Omental fat pad (tissue), 4 donors: Measurements from ENCODE around the gene TNPO2. TPM values are rescaled to one million over a fixed set of nuclear protein-coding genes. Genes with fewer than 3 reads are reported as not detected.

ENCODE experiments used
- ATAC-seq: fragments of 150-250 bp; one replicate; pipeline ENCODE4 v1.9.1; 2016; ENCODE audit warnings: mild to moderate bottlenecking, moderate library complexity; ENCODE audit not compliant: low FRiP score
- DNase-seq: peaks from one replicate; pipeline ENCODE4 v3.0.0-alpha.2; 2019; ENCODE audit warnings: low spot score
- total RNA-seq, 4 donors: library from RNA; depleted of rRNA; stranded (reverse); fragments of >200 nt; gene quantifications; one replicate each; pipeline ENCODE4 v1.1.0, GENCODE V29; 2016
- TF ChIP-seq, protein P1 (sequence below), 3 donors: fragments of 450-650 bp; IDR thresholded peaks; one replicate each; pipeline ENCODE4 v1.5.1; 2016 to 2017; ENCODE audit warnings: antibody characterized with exemption in 3 of 3, mild to moderate bottlenecking in 3 of 3, moderate library complexity in 2 of 3

TNPO2 gene
- total RNA-seq, 4 donors from 2014 or later: 44.8 to 95.4 (median 55.8) TPM

DNA sequence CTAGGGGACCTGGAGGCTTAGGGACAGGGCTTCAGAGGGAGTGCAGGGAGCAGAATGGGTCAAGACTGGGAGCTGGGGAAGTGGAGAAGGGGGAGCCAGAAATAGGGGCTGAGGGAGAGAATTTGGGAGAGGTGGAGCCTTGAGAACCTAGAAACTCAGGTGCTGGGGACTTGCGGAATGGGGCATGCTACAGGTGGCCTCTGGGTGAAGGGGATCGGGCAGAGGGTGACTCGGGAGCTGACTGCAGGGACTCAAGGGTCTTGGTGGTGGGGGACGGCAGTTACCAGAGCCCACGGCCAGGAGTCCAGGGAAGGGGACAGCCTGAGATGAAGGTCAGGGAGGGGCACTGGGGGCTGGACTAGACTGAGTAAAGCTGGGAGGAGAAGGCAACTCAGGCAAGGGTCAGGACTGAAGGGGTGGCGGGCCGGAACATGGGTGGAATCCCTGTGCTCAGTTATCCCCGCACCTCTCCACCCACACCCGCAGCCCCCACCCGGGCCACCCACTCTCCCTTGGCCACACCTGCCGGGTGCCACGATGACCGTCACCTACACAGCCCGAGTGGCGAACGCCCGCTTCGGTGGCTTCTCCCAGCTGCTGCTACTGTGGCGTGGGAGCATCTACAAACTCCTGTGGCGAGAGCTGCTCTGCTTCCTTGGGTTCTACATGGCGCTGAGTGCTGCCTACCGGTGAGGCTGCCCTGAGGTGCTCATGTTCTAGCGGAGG lies 28.5 kb upstream of the TNPO2 start:
- TF ChIP-seq, protein P1, sequence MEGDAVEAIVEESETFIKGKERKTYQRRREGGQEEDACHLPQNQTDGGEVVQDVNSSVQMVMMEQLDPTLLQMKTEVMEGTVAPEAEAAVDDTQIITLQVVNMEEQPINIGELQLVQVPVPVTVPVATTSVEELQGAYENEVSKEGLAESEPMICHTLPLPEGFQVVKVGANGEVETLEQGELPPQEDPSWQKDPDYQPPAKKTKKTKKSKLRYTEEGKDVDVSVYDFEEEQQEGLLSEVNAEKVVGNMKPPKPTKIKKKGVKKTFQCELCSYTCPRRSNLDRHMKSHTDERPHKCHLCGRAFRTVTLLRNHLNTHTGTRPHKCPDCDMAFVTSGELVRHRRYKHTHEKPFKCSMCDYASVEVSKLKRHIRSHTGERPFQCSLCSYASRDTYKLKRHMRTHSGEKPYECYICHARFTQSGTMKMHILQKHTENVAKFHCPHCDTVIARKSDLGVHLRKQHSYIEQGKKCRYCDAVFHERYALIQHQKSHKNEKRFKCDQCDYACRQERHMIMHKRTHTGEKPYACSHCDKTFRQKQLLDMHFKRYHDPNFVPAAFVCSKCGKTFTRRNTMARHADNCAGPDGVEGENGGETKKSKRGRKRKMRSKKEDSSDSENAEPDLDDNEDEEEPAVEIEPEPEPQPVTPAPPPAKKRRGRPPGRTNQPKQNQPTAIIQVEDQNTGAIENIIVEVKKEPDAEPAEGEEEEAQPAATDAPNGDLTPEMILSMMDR (IDR thresholded peaks at IDR 0.05): no peak
- DNase-seq: no peak
- no peak for ATAC-seq

DNA sequence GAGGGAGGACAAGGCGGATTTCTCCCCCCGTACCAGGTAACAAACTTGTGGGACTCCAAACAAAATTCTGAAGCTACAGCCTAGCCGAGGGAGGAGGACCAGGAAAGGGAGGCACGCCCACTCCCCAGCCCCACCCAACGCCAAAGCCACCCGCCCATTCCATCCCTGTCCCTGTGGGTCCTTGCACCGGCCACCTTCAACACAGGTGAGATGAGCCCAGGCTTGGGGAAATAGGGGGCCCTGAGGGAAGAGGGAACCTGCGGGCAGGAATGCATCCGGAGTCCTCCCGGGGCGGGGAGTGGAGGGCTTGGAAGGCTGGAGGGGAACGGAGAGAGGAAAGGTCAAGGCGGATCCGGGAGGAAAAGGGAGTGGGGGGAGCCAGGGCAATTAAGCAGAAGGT lies 27.9 kb upstream of the TNPO2 start, which contains the start of gene BEST2:
BEST2 (plus strand) TSS at position 157 of the 400 bp plus-strand sequence. CDS start 802 bp downstream, outside the sequence.
- no peak for ATAC-seq
- TF ChIP-seq, protein P1 (IDR thresholded peaks at IDR 0.05): no peak
- no peak for DNase-seq

DNA sequence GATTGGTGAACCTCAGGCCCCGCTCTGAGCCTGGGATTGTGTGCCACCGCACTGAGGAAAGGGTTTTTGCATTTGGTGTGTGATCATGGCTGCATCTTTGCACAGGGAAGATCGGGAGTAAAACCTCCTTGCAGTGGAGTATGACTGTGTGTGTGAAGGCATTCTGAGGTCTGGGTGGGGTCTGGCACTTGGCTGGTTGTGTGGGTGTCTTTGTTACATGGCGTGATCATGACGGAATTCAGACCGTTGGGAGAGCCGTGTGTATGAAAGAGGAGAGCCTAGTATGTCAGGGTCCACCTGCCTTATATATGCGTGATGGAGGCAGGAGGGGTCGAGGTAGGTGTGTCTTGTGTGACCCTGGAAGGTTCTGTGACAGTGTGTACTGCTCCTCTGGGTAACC lies 27.1 kb upstream of the TNPO2 start:
- no peak for DNase-seq
- no peak for ATAC-seq
- TF ChIP-seq, protein P1 (IDR thresholded peaks at IDR 0.05): no peak

DNA sequence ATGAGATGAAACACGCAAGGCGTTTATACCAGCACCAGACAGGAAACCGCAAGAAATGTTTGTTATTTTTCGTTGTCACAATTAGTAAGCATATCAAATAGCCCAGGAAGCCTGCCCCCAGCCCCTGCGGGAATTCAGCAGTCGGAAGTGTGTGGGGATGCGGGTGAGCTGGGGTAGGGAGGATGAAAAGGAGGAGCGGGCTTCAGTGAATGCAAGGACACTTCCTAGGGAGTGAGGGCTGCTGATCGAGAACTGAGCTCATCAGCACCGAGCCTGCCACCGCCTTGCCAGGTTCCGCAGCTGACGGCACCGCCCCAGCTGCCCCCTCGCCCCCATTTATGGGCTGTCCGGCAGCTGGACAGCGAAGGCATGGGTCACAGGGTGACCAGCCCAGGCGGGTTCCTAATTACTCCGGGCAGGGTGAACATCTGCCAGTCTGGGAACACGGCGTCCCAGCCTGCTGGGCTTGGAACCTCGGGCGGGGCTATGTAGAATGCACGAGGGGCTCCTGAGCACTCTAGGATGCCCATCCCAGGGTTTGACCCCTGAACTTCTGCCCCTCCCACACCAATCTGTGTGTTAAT lies 26.3 kb upstream of the TNPO2 start:
- ATAC-seq (no peak), DNase-seq (no peak)
- TF ChIP-seq, protein P1 (IDR thresholded peaks at IDR 0.05): no peak

DNA sequence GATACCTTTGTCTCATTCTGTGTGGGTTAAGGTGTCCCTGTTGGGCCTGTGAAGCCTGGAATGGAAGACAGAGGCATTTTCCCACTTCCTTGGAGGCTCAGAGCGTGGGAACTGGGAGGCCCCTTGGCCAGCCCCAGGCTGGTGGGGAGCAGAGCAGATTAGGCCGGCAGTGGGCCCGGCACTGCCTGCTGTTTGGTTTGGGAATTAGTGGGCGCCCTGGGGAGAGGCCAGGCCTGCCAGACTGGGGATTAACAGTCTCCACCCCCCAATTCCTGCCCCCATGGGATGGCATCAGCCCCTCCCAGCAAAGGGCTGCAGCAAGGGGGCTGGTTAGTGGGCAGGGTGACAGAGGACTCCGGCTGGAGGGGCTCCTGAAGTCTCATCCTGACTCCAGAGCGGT lies 24.8 kb upstream of the TNPO2 start:
- TF ChIP-seq, protein P1 (IDR thresholded peaks at IDR 0.05): no peak
- ATAC-seq: no peak

DNA sequence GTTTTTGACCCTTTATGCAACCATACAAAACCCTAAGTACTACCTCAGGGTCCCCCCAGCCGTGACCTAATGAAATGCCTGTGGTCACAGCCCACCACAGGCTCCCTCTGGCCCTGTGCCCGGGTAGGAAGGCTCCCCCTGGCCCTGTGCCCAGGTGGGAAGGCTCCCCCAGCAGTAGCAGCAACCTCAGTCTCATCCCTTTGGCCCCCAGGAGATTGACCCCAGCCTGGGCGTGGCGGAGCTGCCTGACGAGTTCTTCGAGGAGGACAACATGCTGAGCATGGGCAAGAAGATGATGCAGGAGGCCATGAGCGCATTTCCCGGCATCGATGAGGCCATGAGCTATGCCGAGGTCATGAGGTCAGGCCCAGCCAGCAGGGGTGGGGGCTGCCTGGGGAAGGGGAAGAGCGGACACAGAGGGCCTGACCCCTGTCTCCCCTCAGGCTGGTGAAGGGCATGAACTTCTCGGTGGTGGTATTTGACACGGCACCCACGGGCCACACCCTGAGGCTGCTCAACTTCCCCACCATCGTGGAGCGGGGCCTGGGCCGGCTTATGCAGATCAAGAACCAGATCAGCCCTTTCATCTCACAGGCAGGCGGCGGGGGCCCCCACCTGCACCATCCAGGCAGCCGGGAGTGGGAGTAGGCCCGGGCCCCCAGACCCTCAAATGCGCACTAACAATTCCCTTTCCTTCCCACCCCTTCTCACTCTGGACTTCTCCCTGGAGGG lies 21.6 kb upstream of the TNPO2 start:
- no peak for DNase-seq
- TF ChIP-seq, protein P1 (IDR thresholded peaks at IDR 0.05): no peak
- no peak for ATAC-seq

More for the DNA sequence above, 24.8 kb upstream of the TNPO2 start:
- no peak for DNase-seq
